ENCODE measurements around the gene PTPN21.

- no peak for TF ChIP-seq TCF7L2 (IDR thresholded peaks at IDR 0.05; ENCODE audit: low read depth, low read length)
- TF ChIP-seq, protein P1, sequence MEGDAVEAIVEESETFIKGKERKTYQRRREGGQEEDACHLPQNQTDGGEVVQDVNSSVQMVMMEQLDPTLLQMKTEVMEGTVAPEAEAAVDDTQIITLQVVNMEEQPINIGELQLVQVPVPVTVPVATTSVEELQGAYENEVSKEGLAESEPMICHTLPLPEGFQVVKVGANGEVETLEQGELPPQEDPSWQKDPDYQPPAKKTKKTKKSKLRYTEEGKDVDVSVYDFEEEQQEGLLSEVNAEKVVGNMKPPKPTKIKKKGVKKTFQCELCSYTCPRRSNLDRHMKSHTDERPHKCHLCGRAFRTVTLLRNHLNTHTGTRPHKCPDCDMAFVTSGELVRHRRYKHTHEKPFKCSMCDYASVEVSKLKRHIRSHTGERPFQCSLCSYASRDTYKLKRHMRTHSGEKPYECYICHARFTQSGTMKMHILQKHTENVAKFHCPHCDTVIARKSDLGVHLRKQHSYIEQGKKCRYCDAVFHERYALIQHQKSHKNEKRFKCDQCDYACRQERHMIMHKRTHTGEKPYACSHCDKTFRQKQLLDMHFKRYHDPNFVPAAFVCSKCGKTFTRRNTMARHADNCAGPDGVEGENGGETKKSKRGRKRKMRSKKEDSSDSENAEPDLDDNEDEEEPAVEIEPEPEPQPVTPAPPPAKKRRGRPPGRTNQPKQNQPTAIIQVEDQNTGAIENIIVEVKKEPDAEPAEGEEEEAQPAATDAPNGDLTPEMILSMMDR (IDR thresholded peaks at IDR 0.05): no peak
- no peak for TF ChIP-seq SIN3A (IDR thresholded peaks at IDR 0.05; ENCODE audit: borderline replicate concordance, insufficient read depth, low read depth, low read length)
- no peak for TF ChIP-seq REST (IDR thresholded peaks at IDR 0.05; ENCODE audit: insufficient read depth in 1 of 2, low read depth in 2 of 2, low read length in 1 of 2)
- TF ChIP-seq POLR2AphosphoS5 (IDR thresholded peaks at IDR 0.05; ENCODE audit: low read depth, low read length): no peak
Measured at GRCh38 chr14:88599761-88600439, 45.1 kb upstream of the PTPN21 start.
